CD4-positive, alpha-beta T cell treated with Interleukin-4 for 1 hour (primary cell): ENCODE results near the gene MRPL43.
A peak's percentile ranks its signal among the peaks of the same experiment; 100 is the strongest.

Experiments used
- DNase-seq, 2 donors: peaks; one replicate each; pipeline ENCODE4 v3.0.0-alpha.2; 2020 to 2022

The MRPL43 gene

GRCh38 chr10:101000915-101001658 is 13.8 kb upstream of the MRPL43 start:
- DNase-seq, result no peak

GRCh38 chr10:101000127-101000914 is 13.0 kb upstream of the MRPL43 start:
- DNase-seq, result no peak

GRCh38 chr10:100999742-101000126 is 12.4 kb upstream of the MRPL43 start, which contains the start of gene LZTS2:
Gene LZTS2, plus strand, starts transcription at chr10:100999808. Its CDS starts 2,731 bp downstream, at chr10:101002539.
- DNase-seq, result no peak

- peak; percentile 78 to 80 for DNase-seq
These were observed 11.9 kb upstream of the MRPL43 start for GRCh38 chr10:100998991-100999741.

DNA sequence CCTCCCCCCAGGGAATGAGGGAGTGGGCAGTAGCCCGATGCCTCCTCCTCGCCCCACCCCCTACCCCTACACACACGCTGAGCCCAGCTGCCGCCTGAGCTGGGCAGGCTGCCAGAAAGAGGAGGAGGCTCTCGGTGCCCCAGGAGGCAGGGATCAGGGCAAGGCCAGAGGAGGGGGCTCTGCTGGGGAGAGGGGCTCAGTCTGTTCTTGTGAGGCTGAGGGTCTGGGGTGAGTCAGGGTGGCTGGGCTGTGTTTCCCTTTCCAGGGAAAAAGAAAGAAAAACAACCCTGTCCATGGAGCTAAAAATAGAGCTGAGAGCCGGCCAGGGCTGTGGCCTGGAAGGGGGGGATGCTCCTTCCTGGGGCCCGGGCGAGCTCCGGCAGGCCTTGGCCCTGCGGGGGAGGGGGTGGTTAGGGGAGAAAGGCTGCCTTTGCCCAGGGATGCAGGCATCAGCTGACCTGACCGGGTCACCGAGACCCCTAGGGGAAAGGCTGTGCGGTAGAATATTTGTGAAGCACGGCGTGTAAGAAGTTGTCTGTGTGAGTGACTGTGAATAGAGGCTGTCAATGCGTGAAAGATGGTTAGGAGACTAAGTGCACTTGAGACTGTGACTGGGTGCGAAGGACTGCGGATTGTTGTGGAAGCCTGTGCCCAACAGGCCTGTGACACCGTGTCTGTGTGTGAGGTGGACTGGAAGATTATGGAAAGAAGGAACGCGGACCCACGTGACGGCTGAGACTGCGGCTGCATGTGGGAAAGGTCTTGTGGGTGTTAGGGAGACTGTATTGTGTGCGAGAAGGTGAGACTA is 11.1 kb upstream of the MRPL43 start:
- DNase-seq, result peak; percentile 61 to 63

DNA sequence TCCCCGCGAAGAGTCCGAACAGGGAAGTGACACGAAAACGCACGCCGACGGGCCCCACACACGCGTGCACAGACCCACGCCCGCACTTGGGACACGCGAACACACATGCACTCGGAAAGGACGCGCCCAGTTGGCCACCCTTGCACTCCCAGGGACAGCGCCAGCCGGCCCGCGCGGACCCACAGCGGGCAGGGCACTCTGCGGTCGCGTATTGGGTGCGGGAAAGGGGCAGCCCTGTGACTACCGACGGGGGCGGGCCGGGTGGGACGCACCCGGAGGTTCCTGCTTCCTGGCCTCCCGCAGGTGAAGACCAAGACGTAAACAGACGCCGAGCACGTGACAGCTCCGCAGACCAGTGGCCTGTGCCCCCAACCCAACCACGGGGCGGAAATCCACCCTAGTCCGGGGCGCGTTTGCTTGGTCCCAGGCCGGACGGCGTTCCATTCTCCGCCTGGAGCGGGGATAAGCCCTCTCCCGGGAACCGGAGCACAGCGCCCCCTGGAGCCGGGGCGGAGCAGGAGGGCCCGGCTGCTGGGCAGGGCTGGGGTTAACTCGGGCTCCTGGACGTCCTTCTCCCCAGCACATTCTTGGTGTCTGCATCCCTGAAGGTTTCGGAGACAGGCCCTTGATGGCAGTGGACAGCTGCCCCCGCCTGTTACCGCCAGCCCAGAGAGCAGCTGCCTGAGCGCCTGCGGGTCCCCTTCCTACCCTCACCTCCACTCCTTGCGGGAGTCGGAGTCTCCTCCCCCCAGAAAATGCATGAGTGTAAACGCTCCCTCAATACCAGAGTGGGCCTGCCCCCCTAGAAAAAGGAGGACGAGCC is 10.3 kb upstream of the MRPL43 start:
- DNase-seq, result peak; percentile 60 to 71

DNA sequence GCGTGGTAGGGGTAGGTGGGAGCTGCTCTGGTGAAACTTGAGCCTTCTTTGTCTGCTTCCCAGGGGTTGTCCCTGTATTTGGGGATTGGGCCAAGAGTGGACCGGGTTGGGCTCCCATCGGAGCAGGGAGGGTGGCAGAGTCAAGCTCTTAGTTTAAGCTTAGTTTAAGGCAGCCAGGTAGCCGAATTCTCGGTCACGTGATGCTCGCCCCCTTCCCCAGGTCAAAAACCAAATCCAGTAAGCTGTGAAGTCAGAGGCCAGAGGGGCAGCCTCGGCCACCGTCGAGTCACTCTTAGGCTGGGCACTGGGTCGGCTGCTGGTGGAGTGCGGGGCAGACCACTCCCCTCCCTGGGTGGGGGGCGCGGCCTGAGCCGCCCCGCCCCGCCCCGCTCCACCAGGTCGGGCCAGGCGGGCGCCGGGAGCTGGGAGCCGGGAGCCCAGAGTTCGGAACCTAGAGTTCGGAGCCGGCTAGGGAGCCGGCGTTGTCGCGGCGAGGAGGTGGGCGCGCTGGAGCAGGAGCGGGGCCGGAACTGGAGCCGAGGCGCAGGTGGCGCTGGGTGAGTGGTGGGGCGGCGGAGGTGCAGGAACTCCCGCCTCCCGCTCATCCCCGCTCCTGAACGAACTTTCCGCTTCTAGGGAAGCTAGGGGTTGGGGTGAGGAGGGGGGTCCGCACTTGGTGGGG is 9.5 kb upstream of the MRPL43 start:
- DNase-seq, result peak in 1 of 2 donors; percentile 17

- DNase-seq, result no peak
These were observed 7.9 kb upstream of the MRPL43 start for GRCh38 chr10:100995181-100995580.

DNA sequence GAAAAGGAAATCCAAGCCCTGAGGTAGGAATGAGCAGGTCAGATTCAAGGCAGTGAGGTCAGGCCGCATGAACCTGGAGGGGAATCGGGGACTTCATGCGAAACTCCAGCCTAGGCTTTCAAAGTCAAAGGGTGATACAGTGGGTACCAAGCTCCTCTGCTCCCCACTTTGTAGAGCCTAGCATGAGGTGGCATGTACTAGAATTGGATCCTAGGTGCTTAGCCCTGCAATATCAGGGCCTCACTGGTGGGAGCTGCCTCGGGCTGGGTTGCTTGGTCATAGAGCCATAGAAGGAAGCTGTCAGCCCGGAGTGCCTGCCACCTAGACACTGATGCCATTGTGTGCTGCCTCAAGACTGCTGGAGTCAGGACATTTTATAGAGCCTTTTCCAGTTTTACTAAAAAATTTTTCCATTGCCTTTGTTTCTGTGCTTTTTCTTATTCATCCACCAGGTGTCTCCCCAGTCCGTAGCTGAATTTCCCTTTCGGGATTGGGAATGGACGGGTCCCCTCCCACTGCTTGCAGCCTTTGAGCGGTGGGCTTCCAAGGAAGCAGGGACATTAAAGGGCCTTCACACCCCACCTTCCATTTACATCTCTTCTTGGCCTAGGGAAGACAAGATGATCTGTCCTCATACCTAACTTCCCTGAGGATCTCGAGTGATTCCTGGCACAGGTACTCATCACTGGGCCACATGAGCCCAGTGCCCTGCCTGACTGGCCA is 6.8 kb upstream of the MRPL43 start:
- DNase-seq, result no peak

- no peak for DNase-seq
These were observed 1.8 kb upstream of the MRPL43 start for GRCh38 chr10:100989088-100989487.

DNA sequence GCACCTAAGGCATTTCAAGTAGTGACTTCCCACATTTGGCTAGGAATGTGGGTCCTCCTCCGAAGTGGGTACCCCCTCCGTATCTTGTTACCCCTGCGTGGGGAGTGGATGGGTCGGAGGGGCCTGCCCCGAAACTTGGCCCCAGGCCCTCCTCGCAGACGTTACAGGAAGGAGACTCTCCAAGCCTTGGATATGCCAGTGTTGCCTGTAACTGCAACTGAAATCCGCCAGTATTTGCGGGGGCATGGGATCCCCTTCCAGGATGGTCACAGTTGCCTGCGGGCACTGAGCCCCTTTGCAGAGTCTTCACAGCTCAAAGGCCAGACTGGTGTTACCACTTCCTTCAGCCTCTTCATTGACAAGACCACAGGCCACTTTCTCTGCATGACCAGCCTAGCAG is 869 bp upstream of the MRPL43 start:
- DNase-seq, result no peak

- no peak for DNase-seq
These were observed 370 bp upstream of the MRPL43 start for GRCh38 chr10:100987685-100988049.

DNA sequence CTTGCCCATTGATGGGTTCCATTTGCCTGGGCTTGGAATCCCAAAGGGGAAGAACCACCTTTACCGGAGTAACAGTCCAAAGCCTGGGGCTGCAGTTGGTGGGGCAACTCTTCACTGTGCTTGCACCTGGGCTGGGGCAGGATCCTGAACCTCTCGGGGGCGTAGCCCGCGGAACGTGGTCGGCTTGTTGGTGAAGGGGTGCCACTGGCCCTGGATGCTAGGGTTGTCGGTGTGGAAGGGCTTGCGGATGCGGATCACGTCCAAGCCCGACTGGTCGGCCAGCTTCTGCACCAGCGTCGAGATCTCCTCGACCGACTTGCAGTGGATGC is 710 bp downstream of the MRPL43 start:
- no peak for DNase-seq

GRCh38 chr10:100985336-100985735 is 2.0 kb downstream of the MRPL43 start:
- DNase-seq, result no peak

GRCh38 chr10:100984672-100985177 is 2.6 kb downstream of the MRPL43 start:
- DNase-seq, result no peak

GRCh38 chr10:100983868-100984671 is 3.2 kb downstream of the MRPL43 start:
- no peak for DNase-seq

- DNase-seq, result no peak
These were observed 4.1 kb downstream of the MRPL43 start for GRCh38 chr10:100982916-100983830.

DNA sequence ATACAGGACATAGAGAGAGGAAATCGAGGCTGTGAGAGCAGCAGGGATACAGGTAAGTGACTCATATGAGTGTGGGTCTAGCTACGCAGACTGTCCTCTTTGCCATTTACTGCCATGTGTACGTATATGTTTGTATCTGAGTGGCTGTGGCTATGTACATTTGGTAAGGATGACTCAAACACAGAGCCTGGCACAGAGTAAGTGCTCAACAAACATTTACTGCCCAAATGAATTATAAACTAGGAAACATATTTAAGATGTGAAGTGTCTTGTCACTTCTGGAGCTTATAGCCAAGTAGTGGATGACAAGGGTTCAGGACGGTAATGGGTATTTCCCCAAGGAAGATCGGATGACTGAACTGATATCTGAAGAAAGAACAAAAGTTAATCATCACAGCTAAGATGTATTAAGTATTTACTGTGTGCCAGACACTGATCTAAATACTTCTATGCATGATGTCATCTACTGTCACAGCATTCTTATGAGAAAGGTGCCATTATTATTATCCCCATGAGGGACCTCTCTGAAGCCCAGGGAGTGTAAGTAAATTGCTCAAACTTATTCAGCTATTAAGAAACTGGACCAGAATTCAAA is 6.0 kb downstream of the MRPL43 start:
- peak in 1 of 2 donors; percentile 1 for DNase-seq
